Endothelial cell of umbilical vein (primary cell): ENCODE measurements around the gene UBASH3A. TPM values are rescaled to one million over a fixed set of nuclear protein-coding genes. Genes with fewer than 3 reads are reported as not detected.

Source experiments
- BruUV-seq: library from RNA; stranded (reverse); fragments of 400-500 nt; replicated peaks from 2 replicates; lab custom pipeline; 2021; lab: Mats Ljungman, UMichigan
- CTCF ChIA-PET: fragments of 300-600, 350-600 bp; sonication (Branson Sonifier 250); formaldehyde crosslinking; loops from one replicate; lab custom pipeline; 2021; ENCODE audit warnings: antibody characterized with exemption, inconsistent platforms; lab: Charles Lee
- POLR2A ChIA-PET: fragments of 300-600, 350-600 bp; sonication (Branson Sonifier 250); formaldehyde crosslinking; loops from one replicate; lab custom pipeline; 2021; ENCODE audit warnings: antibody characterized with exemption, inconsistent platforms; lab: Charles Lee
- DNase-seq: peaks from one replicate; pipeline ENCODE4 v3.0.0-alpha.2; 2011; ENCODE audit warnings: low read depth, low spot score
- FAIRE-seq: peaks from 2 replicates; lab custom pipeline; 2011; peaks lifted over from hg19 to GRCh38; lab: Jason Lieb, UNC
- H2AFZ ChIP-seq: 2 replicates; pipeline ENCODE4 v1.6.0; 2012; ENCODE audit warnings: low read depth, low read length, control low read depth, inconsistent platforms
- H3K27ac ChIP-seq: 2 replicates; pipeline ENCODE4 v1.5.1; 2011; ENCODE audit warnings: low read depth, mild to moderate bottlenecking, control low read depth, low read length, moderate library complexity; ENCODE audit not compliant: insufficient read depth
- H3K27me3 ChIP-seq, 2 experiments: 2 replicates each; pipeline versions ENCODE4 v1.6.0 to v1.6.1; 2011; ENCODE audit warnings: low read length in 2 of 2, mixed read lengths in 1 of 2; ENCODE audit not compliant: control insufficient read depth in 2 of 2, insufficient read depth in 2 of 2
- H3K36me3 ChIP-seq, 2 experiments: 2 replicates in 1 of 2; 3 replicates in 1 of 2; pipeline ENCODE4 v1.5.1; 2011; ENCODE audit warnings: low read length in 2 of 2, mild to moderate bottlenecking in 1 of 2, moderate library complexity in 1 of 2; ENCODE audit not compliant: control insufficient read depth in 2 of 2, insufficient read depth in 2 of 2; ENCODE audit errors: extremely low read depth in 1 of 2
- H3K4me1 ChIP-seq: 3 replicates; pipeline ENCODE4 v1.5.1; 2011; ENCODE audit warnings: mild to moderate bottlenecking, low read length; ENCODE audit not compliant: control insufficient read depth, insufficient read depth; ENCODE audit errors: extremely low read depth
- H3K4me2 ChIP-seq: 2 replicates; pipeline ENCODE4 v1.6.1; 2011; ENCODE audit warnings: low read length, control low read depth, mixed read lengths; ENCODE audit not compliant: insufficient read depth
- H3K4me3 ChIP-seq, 3 experiments: fragments of 200-600 bp in 1 of 3; sonication (generic), shearing (Covaris generic) in 1 of 3; replicated peaks in 1 of 3; 2 replicates each; pipeline ENCODE4 v1.5.1; 2011 to 2016; ENCODE audit warnings: control low read depth in 3 of 3, low read length in 3 of 3, mild to moderate bottlenecking in 2 of 3, inconsistent platforms in 1 of 3, low read depth in 1 of 3, moderate library complexity in 1 of 3; ENCODE audit not compliant: insufficient read depth in 1 of 3
- H3K79me2 ChIP-seq: 2 replicates; pipeline ENCODE4 v1.6.0; 2012; ENCODE audit warnings: low read length, inconsistent platforms; ENCODE audit not compliant: control insufficient read depth, insufficient read depth
- H3K9ac ChIP-seq: replicated peaks from 2 replicates; pipeline ENCODE3; 2011; ENCODE audit warnings: low read length, control low read depth; ENCODE audit not compliant: insufficient read depth; ENCODE audit errors: extremely low read depth
- H3K9me1 ChIP-seq: replicated peaks from 3 replicates; pipeline ENCODE4 v1.6.0; 2011; ENCODE audit warnings: mild to moderate bottlenecking, low read length; ENCODE audit not compliant: control insufficient read depth, insufficient read depth; ENCODE audit errors: extremely low read depth
- H3K9me3 ChIP-seq: replicated peaks from 2 replicates; pipeline ENCODE4 v1.5.1; 2012; ENCODE audit warnings: low read length, inconsistent platforms; ENCODE audit not compliant: control insufficient read depth, insufficient read depth
- H4K20me1 ChIP-seq: replicated peaks from 2 replicates; pipeline ENCODE3; 2011; ENCODE audit warnings: mild to moderate bottlenecking, low read length; ENCODE audit not compliant: control insufficient read depth, insufficient read depth; ENCODE audit errors: extremely low read depth
- EZH2 ChIP-seq: IDR thresholded peaks from 2 replicates; pipeline ENCODE4 v1.6.1; 2012; ENCODE audit warnings: borderline replicate concordance, low read depth, mild to moderate bottlenecking, moderate library complexity, low read length, inconsistent platforms; ENCODE audit not compliant: severe bottlenecking
- FOS ChIP-seq: IDR thresholded peaks from 2 replicates; pipeline ENCODE4 v1.6.1; 2011; ENCODE audit warnings: mild to moderate bottlenecking, low read length, moderate library complexity, borderline replicate concordance; ENCODE audit not compliant: insufficient read depth
- GATA2 ChIP-seq: IDR thresholded peaks from 2 replicates; pipeline ENCODE4 v1.7.0; 2011; ENCODE audit warnings: low read depth, mild to moderate bottlenecking, moderate library complexity, mixed read lengths, low read length; ENCODE audit not compliant: insufficient read length, insufficient read depth
- JUN ChIP-seq: IDR thresholded peaks from 2 replicates; pipeline ENCODE4 v1.6.1; 2011; ENCODE audit warnings: borderline replicate concordance, low read depth; ENCODE audit not compliant: insufficient read length, insufficient read depth
- MYC ChIP-seq: IDR thresholded peaks from one replicate; pipeline ENCODE4 v1.6.1; 2011; ENCODE audit warnings: mild to moderate bottlenecking, low read depth, low read length
- POLR2A ChIP-seq: IDR thresholded peaks from 2 replicates; pipeline ENCODE4 v1.6.1; 2012; ENCODE audit warnings: low read depth, mild to moderate bottlenecking, control low read depth, low read length
- dilution Hi-C: fragments of 300-500 bp; cut with MboI; formaldehyde crosslinking; loops from one replicate; pipeline ENCODE4 v1.15.0; 2019; ENCODE audit warnings: low sequenced_read_pairs; ENCODE audit not compliant: extremely low pct_ligation_motif_present
- intact Hi-C: fragments of 100-400 bp; cut with micrococcal nuclease; formaldehyde crosslinking; loops from one replicate; pipeline ENCODE4 v1.10.0; 2022
- polyA plus RNA-seq, 4 experiments: library from polyadenylated mRNA; depleted of rRNA in 3 of 4; stranded (reverse) in 3 of 4; unstranded in 1 of 4; fragments of >200 nt; gene quantifications; 2 replicates each; pipeline versions ENCODE4 v1.2.1 to v1.2.3, GENCODE V29; 2011 to 2012; ENCODE audit warnings: missing spikeins in 1 of 4
- total RNA-seq: library from RNA; stranded (reverse); gene quantifications from 2 replicates; pipeline ENCODE4 v1.2.3, GENCODE V29; 2021
- TF ChIP-seq, protein P1 (sequence below), 2 donors: IDR thresholded peaks; 1 replicate in 1 of 2; 2 replicates in 1 of 2; pipeline ENCODE4 v1.5.1; 2011; ENCODE audit warnings: low read length in 2 of 2, mild to moderate bottlenecking in 2 of 2, moderate library complexity in 2 of 2, control low read depth in 1 of 2, inconsistent platforms in 1 of 2, low read depth in 1 of 2; ENCODE audit not compliant: insufficient read depth in 1 of 2; ENCODE audit errors: extremely low read depth in 1 of 2

UBASH3A gene
- total and polyA plus RNA-seq, 2 donors (not counting 3 experiments of a cell fraction or from before 2014, with no cell fraction given) = not detected

DNA sequence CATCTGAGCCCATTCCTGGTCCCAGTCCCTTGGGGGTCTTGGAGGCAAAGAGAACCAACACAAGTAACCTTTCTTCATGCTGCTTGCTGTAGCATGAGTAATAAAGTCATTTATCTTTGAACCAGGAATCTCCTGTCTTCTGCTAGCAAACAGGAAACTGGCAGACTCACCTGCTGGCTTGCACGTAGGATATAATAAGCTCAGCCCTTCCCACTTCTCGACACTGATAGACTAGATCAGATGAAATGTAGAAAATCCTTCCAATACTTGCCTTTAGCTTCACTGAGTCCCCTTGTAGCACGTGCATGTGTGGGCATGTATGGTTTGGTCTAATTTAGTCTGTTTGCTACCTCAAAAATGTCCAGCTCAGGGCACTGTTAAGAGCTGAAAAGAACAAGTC, 46.4 kb upstream of the UBASH3A start:
- dilution Hi-C loops = no loop called here
- H3K9ac ChIP-seq = no peak overlapping the region
- H3K9me3 ChIP-seq = no peaks in the 10 kb centered on the region
- ChIA-PET CTCF (interaction anchor here (1.2 kb wide), 1 partner anchor 20 kb away, joined by 3 read pairs; no protein-coding TSS in a partner anchor), POLR2A (no interaction called here)
- intact Hi-C loops = no loop called here
- no peaks in the 10 kb centered on the region for H3K36me3 ChIP-seq
- H3K27me3 ChIP-seq = peaks cover 0 to 1% of the 10 kb centered on the region in 2 experiments
- no peak overlapping the region for H3K4me3 ChIP-seq
- no peak overlapping the region for H3K4me2 ChIP-seq
- no peak for FAIRE-seq
- DNase-seq = no peak
- H2AFZ ChIP-seq = no peak overlapping the region
- H3K4me1 ChIP-seq = no peaks in the 10 kb centered on the region
- no peak overlapping the region for H3K27ac ChIP-seq
- H3K79me2 ChIP-seq = no peaks in the 10 kb centered on the region
- TF ChIP-seq EZH2 (no peak), MYC (no peak), FOS (no peak), GATA2 (no peak), JUN (no peak), POLR2A (no peak)
- TF ChIP-seq, protein P1, sequence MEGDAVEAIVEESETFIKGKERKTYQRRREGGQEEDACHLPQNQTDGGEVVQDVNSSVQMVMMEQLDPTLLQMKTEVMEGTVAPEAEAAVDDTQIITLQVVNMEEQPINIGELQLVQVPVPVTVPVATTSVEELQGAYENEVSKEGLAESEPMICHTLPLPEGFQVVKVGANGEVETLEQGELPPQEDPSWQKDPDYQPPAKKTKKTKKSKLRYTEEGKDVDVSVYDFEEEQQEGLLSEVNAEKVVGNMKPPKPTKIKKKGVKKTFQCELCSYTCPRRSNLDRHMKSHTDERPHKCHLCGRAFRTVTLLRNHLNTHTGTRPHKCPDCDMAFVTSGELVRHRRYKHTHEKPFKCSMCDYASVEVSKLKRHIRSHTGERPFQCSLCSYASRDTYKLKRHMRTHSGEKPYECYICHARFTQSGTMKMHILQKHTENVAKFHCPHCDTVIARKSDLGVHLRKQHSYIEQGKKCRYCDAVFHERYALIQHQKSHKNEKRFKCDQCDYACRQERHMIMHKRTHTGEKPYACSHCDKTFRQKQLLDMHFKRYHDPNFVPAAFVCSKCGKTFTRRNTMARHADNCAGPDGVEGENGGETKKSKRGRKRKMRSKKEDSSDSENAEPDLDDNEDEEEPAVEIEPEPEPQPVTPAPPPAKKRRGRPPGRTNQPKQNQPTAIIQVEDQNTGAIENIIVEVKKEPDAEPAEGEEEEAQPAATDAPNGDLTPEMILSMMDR (IDR thresholded peaks at IDR 0.05; ENCODE audit: extremely low read depth in 1 of 2, insufficient read depth in 1 of 2, low read depth in 1 of 2, low read length in 2 of 2) = no peak
- H4K20me1 ChIP-seq = no peaks in the 10 kb centered on the region
- BruUV-seq = no TSS peak
- H3K9me1 ChIP-seq = no peaks in the 10 kb centered on the region
